ENCODE measurements around the gene SUPT20HL2.
"Not testable (repeated sequence)": the region's sequence is repeated elsewhere in the genome, so short reads cannot be mapped to it uniquely, and the experiment has no call there.

Gene SUPT20HL2

DNA sequence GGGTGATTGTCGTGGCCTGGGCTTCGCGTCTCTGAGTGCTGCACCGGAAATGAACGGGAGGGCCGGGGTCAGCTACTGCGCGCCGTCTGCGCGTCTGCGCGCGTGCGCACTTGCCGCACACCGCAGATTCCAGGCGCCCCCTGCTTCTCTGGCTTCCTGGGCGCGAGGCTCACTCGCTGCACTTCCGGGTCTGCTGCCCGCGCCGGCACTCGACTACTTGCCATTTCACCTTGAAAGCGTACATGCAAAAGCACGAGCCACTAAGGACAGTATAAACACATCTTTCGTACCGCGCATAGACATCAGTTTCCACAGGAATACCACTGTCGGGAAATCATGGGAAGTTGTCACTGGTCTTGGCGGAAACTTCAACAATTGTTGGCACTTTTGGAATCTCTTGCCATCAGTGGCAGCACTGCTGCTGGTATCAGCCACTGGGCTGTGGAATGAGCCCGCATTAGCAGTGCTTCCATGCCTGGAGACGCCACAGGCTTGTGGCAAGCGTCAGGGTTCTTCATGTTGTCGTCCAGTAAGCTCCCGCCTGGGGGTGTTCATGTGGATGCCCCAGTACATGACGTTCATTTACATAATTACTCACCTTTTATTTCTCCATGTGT lies at the start of gene SUPT20HL2:
Gene SUPT20HL2 (minus strand): TSS at position 51 of the 617 bp plus-strand sequence. CDS start 754 bp downstream, outside the sequence.
- no peak for DNase-seq

DNA sequence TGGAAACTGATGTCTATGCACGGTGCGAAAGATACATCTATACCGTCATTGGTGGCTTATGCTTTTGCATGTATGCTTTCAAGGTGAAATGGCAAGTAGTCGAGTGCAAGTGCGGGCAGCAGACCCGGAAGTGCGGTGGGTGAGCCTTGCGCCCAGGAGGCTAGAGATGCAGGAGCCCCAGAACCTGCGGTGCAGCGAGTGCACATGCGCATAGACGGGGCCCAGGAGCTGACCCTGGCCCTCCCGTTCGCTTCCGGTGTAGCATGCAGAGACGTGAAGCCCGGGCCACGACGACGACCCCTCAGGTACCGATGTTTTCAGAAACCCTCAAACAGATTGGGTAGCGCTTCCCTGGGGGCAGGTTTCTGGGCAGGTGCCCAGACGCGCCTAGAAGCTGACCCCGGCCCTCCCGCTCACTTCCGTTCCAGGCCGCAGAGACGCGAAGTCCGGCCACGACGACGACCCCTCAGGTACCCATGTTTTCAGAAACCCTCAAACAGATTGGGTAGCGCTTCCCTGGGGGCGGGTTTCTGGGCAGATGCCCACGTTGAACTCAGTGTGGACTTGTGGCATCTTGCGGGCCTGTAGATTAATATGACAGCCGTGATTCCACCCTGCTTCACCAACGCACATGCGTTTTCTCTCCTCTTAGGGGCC lies 48.3 kb upstream of the SUPT20HL2 start:
- not testable (repeated sequence) for DNase-seq

DNA sequence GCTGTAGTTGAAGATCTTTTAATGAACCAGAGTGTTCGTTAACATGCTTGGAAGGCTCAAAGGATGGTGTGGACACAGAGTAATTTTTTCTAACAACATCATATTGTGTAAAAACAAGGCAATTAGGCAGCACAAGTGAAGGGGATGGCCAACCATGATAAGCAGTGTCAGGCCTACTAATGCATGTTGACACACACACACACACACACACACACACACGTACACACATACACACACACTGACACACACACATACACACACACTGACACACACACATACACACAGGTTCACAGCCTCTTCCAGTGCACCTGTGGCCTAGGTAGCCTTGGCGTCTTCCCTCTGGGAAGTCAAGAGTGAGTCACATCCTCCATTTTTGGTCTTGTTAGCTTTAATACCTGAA lies 46.4 kb upstream of the SUPT20HL2 start, which contains the start of gene SUPT20HL1:
Gene SUPT20HL1 (plus strand): TSS at position 368 of the 400 bp plus-strand sequence. CDS start 2,122 bp downstream, outside the sequence.
- DNase-seq = no peak

DNA sequence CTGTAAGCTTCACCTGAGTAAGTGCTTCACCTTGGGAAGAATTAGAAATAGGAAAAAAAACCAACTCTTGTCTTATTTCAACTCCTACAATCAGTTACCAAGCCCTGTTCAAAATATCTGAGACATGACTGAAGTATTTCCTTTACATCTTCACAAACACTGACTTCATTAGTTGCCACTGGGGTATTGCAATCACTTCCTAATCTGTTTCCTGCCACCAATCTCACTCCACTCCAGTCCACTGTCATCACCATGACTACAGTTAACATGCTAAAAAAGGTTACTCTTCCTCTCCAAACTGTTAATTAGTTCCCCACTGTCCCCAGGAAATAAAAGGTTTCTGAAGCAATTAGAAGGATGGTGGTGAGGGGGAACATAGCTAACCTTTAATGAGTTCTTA lies 43.2 kb upstream of the SUPT20HL2 start:
- no peak for DNase-seq

DNA sequence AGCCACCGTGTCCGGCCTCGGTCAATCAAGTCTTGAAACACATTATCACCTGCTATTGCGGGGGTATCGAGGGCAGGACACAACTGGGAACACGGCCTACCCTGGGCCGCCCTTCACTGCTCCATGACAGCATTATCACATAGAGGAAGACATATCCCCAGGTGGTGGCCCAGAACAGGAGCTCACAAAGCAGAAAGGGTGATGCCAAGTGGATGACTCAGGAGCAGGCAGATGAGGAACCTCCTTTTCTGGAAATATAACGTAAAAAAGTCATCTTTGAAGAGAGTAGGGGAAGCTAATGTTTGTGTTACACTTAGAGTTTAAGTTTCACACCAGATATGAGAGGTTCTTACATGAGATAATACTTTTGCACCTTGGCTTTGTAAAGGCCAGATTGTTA lies 41.2 kb upstream of the SUPT20HL2 start:
- DNase-seq = no peak

DNA sequence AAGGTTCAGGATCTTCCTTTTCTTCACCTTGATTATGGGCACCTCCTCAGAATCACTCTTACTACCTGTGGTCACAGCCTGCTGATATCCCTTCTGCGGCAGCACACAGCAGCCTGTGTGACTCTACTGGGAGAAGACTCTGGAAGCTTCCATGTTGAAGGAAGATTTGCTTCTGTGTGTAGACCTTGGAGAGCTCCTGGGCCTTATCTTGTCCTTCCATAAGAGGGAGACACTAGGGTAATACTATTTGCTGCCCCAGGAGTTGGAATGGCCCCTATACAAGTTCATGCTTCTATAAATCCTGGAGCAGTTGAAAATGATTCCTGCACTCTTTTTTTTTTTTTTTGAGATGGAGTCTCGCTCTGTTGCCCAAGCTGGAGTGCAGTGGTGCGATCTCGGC lies 36.3 kb upstream of the SUPT20HL2 start:
- no peak for DNase-seq

DNA sequence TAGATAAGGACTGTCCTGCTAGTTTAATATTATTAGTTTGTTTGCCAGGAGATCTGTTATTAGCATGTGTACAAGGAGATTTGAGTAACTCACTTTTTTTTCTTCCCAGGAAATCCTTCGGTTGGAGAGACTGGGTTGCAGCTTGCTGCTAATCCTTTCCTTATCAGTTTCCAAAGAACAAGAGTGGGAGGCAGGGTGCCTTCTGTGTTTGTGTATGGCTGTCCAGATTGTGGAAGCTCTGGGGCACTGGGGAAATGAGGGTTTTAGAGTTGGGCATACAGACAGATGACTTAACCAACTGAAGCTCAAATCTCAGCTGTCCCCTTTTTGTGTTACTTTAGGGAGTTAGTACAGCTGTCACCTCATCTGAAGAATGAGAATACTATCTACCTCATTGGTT lies 34.0 kb upstream of the SUPT20HL2 start:
- no peak for DNase-seq

DNA sequence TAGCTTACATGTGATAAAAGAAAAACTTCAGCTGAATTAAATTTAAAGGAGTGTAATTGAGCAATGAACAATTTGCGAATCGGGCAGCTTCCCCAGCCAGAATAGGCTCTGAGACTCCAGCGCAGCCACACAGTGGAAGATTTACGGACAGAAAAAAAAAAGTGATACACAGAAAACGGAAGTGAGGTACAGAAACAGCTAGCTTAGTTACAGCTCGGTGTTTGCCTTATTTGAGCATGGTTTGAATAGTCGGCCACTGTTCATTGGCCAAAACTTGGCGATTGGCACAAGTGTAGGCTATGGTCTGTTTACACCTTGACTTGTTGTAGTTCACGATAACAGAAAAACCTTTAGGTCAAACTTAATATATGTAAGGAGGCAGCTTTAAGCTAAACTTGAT lies 29.9 kb upstream of the SUPT20HL2 start:
- DNase-seq = no peak

DNA sequence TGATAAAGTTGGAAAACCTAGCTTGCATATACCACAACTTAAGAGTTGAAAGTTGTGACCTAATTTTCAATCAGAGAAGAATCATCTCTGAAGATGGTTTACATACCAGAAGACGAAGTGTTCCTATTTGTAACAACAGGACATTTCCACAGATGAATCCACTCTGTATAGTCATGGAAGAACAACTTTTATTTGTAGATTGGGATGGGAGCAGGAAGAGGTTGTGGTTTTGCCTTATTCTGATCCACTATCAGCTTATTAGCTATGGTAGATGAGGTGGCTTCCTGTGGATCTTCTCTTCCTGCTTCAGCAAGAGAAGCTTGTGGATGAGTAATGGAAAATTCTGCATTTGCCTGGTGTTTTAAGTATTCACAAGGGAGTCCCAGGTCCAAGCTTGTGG lies 27.9 kb upstream of the SUPT20HL2 start:
- DNase-seq = no peak

DNA sequence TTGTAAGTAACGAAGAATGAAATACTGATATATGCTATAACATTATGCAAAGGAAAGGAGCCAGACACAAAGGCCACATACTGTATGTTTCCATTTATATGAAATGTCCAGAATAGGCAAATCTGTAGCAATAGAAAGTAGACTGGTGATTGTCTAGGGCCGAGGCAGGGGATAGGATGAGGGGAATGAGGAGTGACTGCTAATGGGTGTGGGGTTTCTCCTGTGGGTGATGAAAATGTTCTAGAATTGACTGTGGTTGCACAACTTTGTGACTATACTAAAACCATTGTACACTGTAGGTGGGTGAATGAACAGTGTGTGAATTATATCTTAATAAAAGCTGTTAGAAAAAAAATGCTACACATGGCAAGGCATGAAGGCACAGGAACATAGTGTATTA lies 26.6 kb upstream of the SUPT20HL2 start:
- no peak for DNase-seq

DNA sequence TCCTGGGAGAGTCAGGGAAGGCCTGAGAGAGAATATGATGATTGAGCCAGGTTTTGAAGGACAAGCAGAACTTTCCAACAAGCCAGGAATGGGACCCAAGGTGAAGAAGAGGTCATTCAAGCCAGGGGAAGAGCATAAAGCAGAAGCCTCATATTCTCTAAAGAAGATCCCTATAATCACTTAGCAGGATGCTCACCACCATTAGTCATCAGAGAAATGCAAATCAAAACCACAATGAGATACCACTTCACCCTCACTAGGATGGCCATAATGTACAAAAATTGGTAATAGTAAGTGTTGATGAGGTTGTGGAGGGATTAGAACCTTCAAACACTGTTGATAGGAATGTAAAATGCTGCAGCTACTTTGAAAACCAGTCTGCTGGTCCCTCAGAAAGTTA lies 26.0 kb upstream of the SUPT20HL2 start:
- DNase-seq = no peak

DNA sequence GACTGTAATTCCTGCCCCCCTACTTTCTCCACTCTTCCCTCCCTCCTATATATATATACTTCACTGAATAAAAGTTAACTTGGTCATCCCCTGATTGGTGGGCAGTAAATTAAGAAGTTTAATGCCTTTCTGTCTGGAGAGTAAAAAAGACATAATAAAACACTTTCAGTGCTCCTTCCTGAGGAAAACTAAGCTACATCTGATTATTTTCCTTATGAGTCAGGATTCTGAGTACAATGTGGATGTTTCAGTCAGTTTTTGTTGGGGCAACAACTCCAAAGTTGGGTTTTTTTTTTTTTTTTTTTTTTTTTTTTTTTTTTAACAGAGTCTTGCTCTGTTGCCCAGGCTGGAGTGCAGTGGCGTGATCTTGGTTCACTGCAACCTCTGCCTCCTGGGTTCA lies 22.0 kb upstream of the SUPT20HL2 start:
- no peak for DNase-seq

DNA sequence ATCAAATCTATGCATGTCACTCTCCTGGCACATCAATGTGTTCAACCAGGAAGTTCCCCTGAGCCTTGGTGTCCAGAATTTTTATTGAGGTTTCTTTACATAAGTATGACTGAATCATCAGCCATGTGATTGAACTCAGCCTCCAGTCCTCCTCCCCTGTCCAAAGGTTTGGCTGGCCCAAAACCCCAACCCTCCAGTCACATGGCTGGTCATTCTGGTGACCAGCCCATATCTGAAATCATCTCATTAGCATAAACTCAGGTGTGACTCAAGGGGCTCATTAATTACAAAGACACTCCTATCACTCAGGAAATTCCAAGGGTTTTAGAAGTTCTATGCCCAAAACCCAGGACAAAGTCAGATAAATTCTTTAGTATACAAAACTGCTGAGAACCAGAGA lies 20.6 kb upstream of the SUPT20HL2 start:
- no peak for DNase-seq

DNA sequence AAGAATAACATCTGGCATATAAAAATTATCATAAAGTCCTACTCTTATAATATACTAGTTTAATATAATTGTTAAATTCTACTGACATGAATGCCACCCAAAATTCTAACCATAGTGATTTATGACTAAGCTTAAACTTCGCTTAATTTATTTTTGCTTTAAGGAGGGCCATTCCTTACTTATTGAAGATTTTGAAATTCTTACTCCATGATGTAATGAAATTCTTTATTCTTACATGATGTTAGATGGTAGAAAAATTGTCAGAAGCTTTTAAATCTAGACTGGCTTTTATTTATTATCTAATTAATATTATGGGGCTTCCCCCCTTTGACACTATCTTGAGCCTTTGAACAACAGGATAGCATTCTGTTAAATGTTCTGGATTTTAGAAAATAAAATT lies 19.5 kb upstream of the SUPT20HL2 start:
- no peak for DNase-seq

DNA sequence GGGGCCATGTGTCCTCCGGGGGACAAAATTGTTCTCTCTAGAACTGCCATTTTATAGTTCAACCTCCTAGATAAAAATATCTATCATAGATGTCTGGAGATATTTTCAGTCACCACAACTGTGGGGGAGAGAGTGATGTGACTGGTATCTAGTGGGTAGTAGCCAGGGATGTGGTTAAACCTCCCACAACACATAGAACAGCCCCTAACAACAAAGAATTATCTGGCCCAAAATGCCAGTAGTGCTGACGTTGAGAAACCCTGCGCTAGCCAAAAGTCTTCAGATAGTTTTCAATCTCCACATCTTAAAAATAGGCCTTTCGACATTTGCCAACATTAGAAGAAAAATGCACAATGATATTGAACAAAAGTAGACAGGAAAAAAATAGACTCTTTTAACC lies 19.0 kb upstream of the SUPT20HL2 start:
- DNase-seq = no peak

DNA sequence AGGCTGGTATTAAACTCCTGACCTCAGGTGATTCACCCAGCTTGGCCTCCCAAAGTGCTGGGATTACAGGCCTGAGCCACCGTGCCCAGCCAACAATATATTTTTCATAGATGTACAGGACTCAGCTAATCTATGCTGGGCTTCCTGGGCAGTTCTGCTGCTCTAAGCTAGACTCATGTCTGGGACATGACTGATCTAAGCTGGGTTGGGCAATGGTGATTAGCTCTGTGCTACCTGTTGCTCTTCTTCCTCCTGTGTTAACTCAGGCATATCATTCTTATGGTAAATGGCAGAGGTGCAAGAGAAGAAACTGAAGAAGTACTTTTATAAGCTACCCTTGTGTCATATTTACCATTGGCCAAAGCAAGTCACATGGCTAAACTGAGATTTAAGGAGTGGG lies 11.4 kb upstream of the SUPT20HL2 start:
- no peak for DNase-seq

DNA sequence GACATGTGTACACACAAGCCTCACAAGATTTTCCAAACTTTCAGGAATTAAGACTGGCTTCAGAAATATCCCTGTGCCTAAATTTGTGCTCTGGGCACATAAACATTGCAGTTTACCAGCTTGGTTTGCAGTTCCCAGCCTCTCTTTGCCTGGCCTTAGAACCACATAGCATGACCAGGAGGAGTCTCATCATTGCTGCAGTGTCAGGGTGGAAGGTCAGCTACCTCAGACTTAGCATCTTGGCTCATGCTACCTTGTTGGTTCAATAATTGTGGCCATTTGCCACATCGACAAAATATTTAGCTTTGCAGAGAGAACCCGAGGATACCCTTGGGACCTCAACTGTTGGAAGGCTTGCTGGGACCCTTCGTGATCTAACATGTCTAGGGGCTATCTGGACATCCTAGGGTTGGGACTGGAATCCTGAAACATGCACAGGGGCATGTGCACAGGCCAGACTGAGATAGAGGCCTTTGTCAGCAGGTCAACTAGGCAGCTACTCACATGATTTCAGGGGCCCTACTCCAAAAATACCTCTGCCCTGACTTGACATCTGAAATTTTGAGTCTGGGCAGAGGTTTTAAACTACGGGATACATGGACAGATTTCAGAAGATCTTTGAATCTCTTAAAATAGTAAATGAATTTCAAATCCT lies 8.0 kb upstream of the SUPT20HL2 start:
- no peak for DNase-seq

DNA sequence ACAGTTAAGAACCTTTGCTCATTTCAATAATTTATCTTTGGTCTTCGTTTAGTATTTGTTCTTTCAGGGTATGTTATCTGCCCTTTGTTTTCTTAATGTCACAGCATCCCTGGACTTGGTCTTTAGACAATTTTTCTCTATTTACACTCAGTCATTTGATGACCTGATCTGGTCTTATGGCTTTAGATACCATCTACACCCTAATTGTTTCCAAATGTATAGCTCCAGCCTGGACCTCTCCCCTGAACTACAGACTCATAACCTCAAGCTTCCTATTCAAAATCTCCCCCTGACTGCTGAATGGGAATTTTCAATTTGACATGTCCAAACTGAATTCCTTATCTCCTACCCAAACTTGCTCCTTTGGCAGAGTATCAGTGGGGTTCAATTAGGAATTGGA lies 3.7 kb upstream of the SUPT20HL2 start:
- no peak for DNase-seq

DNA sequence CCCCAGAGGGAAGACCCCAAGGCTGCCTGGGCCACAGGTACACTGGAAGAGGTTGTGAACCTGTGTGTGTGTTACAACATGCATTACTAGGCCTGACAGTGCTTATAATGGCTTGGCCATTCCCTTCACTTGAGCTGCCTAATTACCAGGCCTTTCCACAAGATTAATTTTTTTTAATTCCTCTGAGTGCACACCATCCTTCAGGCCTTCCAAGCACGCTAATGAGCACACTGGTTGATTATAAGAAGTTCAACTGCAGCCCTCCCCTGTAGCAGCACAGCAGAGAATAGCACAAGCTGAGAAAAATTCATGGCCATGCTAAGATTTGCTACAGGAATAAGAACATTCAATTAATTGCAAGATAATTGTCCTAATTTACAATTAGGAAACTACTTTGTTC lies 2.2 kb upstream of the SUPT20HL2 start:
- DNase-seq = no peak

DNA sequence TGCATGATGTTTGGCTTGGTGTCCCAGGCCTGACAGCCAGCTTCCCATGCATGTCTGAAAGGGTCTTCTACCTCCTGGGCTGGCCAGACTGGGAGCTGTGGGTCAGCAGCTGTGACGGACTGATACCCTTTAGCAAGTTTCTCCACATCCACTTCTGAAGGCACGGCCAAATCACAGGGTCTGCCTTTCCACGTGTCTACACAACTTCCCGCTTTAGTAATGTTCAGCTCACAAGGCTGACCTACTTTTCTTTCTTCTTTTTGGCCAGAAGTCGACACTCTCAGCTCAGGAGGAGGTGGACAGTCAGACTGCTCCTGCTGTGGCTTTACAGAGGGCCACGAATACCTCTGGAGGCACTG lies 1.6 kb downstream of the SUPT20HL2 start:
- not testable (repeated sequence) for DNase-seq

DNA sequence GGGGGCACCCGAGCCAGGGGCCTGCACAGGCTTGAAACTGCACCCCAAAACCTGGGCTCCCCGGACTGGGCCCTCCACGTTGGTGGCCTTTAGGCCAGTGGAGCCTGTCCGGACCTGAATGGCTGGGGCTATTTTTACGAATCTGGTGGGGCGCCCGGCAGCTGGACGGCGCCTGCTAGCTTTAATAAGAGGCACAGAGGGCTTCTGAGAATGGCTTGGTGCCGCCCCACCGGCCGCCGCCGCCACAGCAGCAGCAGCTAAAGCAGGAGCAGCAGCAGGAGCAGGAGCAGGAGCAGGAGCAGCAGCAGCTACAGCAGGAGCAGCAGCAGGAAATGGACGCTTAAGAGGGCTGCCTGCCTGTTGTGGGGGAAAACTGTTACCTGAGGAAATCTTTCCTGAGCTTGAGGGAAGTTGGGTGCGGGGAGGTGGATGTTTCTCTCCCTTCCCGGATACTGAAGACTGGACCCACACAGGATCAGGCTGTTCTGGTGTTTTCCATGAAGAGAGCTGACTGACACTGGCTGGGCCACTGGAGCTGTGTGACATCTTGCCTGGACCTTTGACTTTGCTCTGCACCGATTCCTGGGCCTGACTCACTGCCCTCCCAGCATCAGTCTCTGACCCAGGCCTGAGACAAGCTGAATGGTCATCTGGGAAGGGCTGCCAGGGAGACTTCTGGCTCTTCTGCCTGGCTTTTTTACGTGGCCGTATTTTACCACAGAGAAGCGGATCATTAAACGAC lies 2.2 kb downstream of the SUPT20HL2 start:
- DNase-seq = not testable (repeated sequence)

DNA sequence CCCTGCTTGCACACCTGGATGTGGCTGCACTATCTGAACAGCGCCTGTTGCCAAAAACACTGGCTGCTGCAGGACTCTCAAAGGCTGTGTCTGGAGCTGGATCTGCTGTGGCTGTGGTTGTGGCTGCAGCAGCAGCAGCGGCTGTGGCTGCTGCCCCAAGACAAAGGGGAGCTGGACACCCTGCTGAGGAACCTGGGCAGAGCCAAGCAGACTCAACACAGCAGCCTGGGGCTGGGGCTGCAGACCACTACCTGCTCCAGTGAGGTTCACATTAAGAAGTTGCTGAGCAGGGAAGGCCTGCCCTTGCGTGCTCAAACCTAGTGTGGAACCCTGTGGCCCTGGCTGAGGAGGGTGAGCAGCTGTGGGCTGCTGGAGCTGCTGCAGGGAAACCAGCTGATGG lies 3.0 kb downstream of the SUPT20HL2 start:
- not testable (repeated sequence) for DNase-seq

DNA sequence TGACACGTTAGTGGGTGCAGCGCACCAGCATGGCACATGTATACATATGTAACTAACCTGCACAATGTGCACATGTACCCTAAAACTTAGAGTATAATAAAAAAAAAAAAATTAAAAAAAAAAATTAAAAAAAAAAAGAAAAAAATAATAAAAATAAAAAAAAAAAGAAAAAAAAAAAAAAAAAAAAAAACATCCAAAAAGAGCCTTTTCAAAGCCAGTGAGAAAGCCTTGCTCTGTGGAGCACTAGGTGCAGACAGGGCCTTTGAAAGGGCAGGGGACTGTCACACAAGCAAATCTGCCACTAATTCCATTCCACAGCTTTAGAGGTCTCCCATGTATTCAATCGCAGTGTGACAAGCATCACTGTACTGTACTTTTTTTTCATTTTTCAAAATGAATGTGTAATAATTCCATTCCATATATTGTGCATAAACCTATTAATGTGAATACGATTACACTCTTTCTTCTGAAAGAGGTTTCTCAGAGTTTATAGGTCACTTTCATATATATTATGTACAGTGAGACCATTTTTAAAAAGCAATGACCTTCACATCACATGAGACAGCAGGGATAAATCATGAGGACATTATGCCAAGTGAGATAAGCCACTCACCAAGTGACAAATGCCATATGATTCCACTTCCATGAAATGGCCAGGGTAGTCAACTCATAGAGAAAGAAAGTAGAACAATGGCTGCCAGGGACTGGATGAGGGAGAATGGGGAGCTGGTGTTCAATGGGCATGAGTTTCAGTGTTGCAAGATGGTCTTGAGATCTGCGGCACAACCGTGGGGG lies 4.1 kb downstream of the SUPT20HL2 start:
- not testable (repeated sequence) for DNase-seq

Data from CD4-positive, alpha-beta T cell treated with Interleukin-1 beta for 1 hour (primary cell).